Measurements from ENCODE around the gene RPL11.

DNA sequence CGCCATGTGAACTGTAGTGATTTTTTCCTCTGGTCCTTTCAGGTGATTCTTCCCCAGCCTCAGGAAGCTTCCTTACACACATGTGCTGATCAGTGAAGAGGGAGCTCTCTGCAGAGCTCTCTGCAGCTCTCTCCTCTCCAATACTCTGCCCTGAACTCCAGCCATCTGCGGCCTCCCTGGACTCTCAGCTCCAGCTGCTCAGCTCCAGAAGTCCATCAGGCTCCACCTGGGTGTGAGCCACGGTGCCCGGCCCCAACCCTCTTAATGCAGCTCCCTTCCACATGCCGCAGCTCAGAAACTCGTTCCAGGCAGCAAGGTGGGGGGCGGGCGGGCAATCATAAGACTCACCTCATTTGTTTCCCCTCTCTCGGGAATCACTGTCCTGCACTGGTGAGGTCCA is 30.9 kb upstream of the RPL11 start:
- TF ChIP-seq, protein P1, sequence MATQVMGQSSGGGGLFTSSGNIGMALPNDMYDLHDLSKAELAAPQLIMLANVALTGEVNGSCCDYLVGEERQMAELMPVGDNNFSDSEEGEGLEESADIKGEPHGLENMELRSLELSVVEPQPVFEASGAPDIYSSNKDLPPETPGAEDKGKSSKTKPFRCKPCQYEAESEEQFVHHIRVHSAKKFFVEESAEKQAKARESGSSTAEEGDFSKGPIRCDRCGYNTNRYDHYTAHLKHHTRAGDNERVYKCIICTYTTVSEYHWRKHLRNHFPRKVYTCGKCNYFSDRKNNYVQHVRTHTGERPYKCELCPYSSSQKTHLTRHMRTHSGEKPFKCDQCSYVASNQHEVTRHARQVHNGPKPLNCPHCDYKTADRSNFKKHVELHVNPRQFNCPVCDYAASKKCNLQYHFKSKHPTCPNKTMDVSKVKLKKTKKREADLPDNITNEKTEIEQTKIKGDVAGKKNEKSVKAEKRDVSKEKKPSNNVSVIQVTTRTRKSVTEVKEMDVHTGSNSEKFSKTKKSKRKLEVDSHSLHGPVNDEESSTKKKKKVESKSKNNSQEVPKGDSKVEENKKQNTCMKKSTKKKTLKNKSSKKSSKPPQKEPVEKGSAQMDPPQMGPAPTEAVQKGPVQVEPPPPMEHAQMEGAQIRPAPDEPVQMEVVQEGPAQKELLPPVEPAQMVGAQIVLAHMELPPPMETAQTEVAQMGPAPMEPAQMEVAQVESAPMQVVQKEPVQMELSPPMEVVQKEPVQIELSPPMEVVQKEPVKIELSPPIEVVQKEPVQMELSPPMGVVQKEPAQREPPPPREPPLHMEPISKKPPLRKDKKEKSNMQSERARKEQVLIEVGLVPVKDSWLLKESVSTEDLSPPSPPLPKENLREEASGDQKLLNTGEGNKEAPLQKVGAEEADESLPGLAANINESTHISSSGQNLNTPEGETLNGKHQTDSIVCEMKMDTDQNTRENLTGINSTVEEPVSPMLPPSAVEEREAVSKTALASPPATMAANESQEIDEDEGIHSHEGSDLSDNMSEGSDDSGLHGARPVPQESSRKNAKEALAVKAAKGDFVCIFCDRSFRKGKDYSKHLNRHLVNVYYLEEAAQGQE (IDR thresholded peaks at IDR 0.05; ENCODE audit: insufficient replicate concordance, low read depth) = no peak
- TF ChIP-seq, protein P2, sequence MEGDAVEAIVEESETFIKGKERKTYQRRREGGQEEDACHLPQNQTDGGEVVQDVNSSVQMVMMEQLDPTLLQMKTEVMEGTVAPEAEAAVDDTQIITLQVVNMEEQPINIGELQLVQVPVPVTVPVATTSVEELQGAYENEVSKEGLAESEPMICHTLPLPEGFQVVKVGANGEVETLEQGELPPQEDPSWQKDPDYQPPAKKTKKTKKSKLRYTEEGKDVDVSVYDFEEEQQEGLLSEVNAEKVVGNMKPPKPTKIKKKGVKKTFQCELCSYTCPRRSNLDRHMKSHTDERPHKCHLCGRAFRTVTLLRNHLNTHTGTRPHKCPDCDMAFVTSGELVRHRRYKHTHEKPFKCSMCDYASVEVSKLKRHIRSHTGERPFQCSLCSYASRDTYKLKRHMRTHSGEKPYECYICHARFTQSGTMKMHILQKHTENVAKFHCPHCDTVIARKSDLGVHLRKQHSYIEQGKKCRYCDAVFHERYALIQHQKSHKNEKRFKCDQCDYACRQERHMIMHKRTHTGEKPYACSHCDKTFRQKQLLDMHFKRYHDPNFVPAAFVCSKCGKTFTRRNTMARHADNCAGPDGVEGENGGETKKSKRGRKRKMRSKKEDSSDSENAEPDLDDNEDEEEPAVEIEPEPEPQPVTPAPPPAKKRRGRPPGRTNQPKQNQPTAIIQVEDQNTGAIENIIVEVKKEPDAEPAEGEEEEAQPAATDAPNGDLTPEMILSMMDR (IDR thresholded peaks at IDR 0.05; ENCODE audit: insufficient read depth, low read length) = no peak
- TF ChIP-seq POLR2AphosphoS5 (IDR thresholded peaks at IDR 0.05; ENCODE audit: low read depth) = no peak
- TF ChIP-seq GABPA (IDR thresholded peaks at IDR 0.05; ENCODE audit: low read depth) = no peak
- TF ChIP-seq SPI1 (IDR thresholded peaks at IDR 0.05; ENCODE audit: borderline replicate concordance, low read depth) = no peak

All from HL-60 (cell line).